ENCODE results near the gene SNRNP25.

The SNRNP25 gene

GRCh38 chr16:104928-105327 is 51.3 kb downstream of the SNRNP25 start:
- no peak for DNase-seq

- DNase-seq = no peak
Observed at GRCh38 chr16:105521-105920, 51.9 kb downstream of the SNRNP25 start.

- peak; percentile 74 for DNase-seq
Observed at GRCh38 chr16:106623-107324, 53.1 kb downstream of the SNRNP25 start.
